HG03354 (cell line): ENCODE measurements around the gene MTNR1B.

Source experiments
- ATAC-seq: cut with Tn5 transposase; IDR thresholded peaks from one replicate; pipeline ENCODE4 v1.9.1; 2021; ENCODE audit warnings: mild to moderate bottlenecking; ENCODE audit not compliant: unreplicated experiment, poor library complexity, severe bottlenecking

The MTNR1B gene

GRCh38 chr11:92976681-92977080 lies 7.2 kb downstream of the MTNR1B start:
- ATAC-seq, result no peak

- no peak for ATAC-seq
Observed at GRCh38 chr11:92977401-92977800, 8.0 kb downstream of the MTNR1B start.

- ATAC-seq, result no peak
Observed at GRCh38 chr11:92978271-92979111, 9.0 kb downstream of the MTNR1B start.

DNA sequence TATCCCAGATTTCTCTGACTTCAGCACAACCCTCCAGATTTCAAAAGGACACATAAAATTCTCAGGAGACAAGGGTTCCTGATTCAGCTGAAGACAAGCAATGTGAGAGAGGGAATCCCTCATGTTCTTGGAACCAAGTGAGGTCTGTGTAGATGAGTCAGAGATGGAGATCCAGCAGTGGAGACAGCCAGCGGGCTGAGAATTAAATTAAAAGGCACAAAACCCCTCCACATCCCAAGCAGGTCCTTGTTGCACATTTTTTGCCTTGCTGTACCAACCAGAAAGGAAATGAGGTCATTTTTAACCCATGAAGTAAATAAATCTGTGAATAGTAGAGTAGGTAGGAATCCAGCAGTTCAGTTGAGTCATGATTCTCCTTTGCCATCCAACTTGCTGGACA lies 9.7 kb downstream of the MTNR1B start:
- no peak for ATAC-seq

GRCh38 chr11:92980312-92980711 lies 10.9 kb downstream of the MTNR1B start:
- no peak for ATAC-seq

DNA sequence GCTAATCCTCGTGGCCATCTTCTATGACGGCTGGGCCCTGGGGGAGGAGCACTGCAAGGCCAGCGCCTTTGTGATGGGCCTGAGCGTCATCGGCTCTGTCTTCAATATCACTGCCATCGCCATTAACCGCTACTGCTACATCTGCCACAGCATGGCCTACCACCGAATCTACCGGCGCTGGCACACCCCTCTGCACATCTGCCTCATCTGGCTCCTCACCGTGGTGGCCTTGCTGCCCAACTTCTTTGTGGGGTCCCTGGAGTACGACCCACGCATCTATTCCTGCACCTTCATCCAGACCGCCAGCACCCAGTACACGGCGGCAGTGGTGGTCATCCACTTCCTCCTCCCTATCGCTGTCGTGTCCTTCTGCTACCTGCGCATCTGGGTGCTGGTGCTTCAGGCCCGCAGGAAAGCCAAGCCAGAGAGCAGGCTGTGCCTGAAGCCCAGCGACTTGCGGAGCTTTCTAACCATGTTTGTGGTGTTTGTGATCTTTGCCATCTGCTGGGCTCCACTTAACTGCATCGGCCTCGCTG lies 12.1 kb downstream of the MTNR1B start:
- ATAC-seq, result no peak

- ATAC-seq, result no peak
Observed at GRCh38 chr11:92986585-92986984, 17.1 kb downstream of the MTNR1B start.

DNA sequence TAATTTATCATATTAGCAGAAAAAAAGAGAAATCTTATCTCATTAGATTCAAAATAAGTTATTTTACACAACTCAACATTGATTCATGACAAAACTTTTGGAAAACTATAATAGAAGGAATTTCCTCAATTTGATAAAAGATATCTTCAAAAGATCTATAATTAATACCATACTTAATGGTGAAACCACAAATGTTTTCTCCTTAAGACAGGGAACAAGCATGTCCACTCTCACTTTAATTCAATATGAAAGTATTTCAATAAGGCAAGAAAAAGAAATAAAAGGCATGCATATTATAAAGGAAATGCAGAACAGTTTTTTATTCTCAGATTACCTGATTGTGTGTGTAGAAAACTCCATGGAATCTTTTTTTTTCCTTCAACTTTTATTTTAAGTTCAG lies 23.6 kb downstream of the MTNR1B start:
- no peak for ATAC-seq

- ATAC-seq, result no peak
Observed at GRCh38 chr11:93000511-93001476, 31.3 kb downstream of the MTNR1B start.

DNA sequence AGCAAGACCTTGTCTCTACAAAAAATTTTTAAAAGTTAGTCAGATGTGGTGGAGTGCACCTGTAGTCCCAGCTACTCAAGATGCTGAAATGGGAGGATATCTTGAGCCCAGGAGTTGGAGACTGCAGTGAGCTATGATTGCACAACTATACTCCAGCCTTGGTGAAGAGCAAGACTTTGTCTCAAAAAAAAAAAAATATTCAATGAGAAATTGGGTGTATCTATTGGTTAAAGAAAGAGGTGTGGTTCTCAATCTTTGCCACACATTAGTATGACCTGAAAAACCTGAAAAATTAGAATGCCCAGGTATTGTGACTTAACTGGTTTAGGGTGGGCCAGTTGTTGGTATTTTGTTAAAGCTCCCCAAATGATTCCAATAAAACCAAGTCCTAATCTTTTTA lies 32.4 kb downstream of the MTNR1B start:
- no peak for ATAC-seq

DNA sequence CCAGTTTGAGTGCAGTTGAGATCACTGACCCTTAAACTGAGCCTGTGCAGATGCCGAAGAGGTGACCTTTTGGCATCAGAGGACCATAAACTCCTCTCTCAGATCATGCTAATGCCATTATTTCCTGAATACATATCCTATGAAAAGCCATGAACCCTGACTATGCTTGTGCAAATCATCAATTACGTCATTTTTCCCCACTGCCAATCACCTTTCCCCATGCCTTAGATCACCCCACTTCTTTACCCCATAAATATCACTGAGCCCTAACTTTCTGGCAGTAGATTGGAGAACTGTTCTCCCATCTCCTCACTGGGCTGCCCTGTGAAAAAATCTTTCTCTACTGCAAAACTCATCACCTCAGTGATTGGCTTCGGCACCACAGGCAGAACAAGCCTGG lies 32.9 kb downstream of the MTNR1B start:
- ATAC-seq, result no peak

GRCh38 chr11:93005239-93005638 lies 35.8 kb downstream of the MTNR1B start:
- no peak for ATAC-seq

DNA sequence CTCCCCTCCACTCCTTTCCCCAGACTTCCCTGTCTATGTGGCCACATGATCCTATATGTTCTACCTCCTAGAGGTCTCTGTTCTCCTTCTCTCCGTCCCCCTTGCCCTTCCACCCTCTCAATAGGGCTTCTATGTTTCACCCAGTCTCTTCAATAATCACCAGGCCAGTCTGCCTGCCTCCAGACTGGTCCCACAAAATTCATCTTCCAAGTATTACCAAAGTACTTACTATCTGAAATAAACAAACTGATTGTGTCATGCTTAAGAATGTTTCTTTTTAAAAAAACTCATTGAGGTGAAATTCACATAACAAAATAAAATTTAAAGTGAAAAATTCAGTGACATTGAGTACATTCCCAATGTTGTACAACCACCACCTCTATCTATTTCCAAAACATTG lies 44.2 kb downstream of the MTNR1B start:
- ATAC-seq, result no peak

GRCh38 chr11:93016595-93016994 lies 47.1 kb downstream of the MTNR1B start:
- ATAC-seq, result no peak

DNA sequence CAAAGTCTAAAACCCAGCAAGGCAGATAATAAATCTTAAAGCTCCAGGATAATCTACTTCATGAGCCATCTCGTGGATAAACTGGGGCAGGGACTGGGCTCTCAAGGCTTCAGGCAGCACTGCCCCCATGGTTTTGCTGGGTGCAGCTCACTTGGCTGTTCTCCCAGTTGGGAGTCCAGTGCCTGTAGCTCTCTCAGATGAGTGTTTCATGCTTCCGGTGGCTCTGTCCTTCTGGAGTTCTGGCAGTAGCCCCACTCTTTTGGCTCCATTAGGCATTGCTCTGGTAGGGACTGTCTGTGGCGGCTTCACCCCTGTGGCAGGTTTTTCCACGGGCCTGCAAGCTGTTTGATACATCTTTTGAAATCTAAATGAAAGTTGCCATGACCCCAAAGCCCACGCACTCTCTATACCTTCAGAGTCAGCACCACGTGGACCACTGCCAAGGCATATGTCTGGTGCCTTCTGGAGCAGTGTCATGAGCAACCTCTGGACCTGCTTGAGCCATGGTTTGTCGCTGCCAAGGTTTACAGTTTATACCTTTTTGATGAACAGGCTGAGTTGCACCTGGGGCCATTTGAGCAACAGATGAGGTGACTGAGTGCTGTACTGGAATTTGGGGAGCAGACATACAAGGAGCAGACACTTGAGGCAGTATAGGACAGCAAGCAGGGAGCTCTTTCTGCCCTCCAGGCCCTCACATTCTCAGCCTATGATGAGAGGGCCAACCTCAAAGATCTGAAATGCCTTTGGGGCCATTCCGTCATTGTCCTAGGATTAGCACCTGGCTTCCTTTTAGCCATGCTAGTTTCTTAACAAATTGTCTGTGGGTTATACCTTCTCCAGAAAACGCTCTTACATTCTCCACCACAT lies 48.6 kb downstream of the MTNR1B start:
- no peak for ATAC-seq

GRCh38 chr11:93020248-93021046 lies 51.0 kb downstream of the MTNR1B start:
- ATAC-seq, result no peak

- ATAC-seq, result no peak
Observed at GRCh38 chr11:93024369-93024768, 54.9 kb downstream of the MTNR1B start.

- ATAC-seq, result no peak
Observed at GRCh38 chr11:93025558-93026255, 56.3 kb downstream of the MTNR1B start.
